ENCODE data around the gene APOBEC2. TPM values are rescaled to one million over a fixed set of nuclear protein-coding genes. Genes with fewer than 3 reads are reported as not detected.

The APOBEC2 gene
- total RNA-seq, 1 experiment from 2014 or later, result not detected

DNA sequence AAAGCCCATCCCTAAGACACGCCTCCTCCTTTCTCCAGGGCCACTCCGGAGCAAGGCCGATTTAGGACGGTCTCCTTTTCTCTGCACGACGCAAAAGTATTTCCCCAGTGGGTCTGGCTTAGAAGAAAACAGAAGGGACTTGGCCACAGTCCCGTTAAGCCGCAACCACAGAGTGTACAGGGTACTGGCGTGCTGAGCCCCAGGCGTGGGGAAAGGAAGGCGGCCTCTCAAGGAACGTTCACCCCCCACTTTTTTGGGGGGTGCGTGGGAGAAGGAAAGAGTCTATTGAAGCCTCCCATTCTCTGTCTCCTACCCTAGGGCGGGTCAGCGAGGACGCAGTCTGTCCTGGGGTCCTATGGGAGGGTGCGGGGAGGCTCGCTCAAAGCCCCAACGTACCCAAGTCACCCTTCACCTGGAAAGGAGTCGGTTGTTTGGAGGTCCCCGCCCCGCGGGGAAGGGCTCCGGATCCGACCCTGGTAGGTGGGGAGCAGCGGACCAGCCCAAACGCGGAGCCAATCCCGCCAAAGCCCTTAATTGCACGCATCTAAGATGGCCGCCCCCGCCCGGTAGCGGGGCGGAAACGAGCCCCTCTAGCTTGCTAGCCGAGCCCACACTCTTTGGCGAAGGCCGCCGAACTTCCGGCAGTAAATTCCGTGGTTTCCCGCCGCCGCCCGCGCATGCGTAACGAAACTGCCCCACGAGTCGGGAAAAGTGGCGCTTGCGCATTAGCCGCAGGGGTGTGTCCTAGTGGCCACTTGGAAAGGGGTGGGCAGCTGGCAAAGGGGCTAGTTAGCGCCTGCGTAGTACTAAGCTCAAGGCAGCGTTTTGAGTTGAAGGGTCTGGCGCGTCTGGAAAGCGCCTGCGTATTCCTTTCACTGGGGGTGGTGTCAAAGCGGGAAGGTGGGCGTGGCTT is 19.2 kb downstream of the APOBEC2 start, which contains the start of gene OARD1:
Gene OARD1 (minus strand): TSS at position 434 of the 913 bp plus-strand sequence. CDS start 722 bp downstream, outside the sequence.
- H3K9me3 Mint-ChIP-seq (ENCODE audit: low read depth, unreplicated experiment), result no peaks in the 10 kb centered on the region
- peaks cover 40% of the 10 kb centered on the region for H3K4me1 Mint-ChIP-seq (ENCODE audit: low read depth, unreplicated experiment)
- BruUV-seq (replicated peaks), result no TSS peak
- peaks cover 51% of the 10 kb centered on the region for H3K36me3 Mint-ChIP-seq (ENCODE audit: insufficient read depth, unreplicated experiment)
- H3K27ac Mint-ChIP-seq (ENCODE audit: unreplicated experiment), result peak within 1 kb of the TSS; percentile 95
- intact Hi-C loops (cut with micrococcal nuclease; ENCODE audit: unreplicated experiment), result loop anchor here (1.0 kb wide), 1 partner anchor 33 kb away; the partner anchor contains the start of gene UNC5CL
- H3K4me3 Mint-ChIP-seq (ENCODE audit: low read depth, unreplicated experiment), result peak within 1 kb of the TSS; percentile 83
- TF ChIP-seq, protein P1, sequence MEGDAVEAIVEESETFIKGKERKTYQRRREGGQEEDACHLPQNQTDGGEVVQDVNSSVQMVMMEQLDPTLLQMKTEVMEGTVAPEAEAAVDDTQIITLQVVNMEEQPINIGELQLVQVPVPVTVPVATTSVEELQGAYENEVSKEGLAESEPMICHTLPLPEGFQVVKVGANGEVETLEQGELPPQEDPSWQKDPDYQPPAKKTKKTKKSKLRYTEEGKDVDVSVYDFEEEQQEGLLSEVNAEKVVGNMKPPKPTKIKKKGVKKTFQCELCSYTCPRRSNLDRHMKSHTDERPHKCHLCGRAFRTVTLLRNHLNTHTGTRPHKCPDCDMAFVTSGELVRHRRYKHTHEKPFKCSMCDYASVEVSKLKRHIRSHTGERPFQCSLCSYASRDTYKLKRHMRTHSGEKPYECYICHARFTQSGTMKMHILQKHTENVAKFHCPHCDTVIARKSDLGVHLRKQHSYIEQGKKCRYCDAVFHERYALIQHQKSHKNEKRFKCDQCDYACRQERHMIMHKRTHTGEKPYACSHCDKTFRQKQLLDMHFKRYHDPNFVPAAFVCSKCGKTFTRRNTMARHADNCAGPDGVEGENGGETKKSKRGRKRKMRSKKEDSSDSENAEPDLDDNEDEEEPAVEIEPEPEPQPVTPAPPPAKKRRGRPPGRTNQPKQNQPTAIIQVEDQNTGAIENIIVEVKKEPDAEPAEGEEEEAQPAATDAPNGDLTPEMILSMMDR (IDR thresholded peaks at IDR 0.05; ENCODE audit: unreplicated experiment), result no peak
- DNase-seq, result peak; percentile 99
- CTCF ChIA-PET, result interaction anchor here (0.5 to 1.7 kb wide), 3 partner anchors 32 to 73 kb away, joined by 3 to 15 read pairs (median 13); partner anchors contain the start of gene UNC5CL
- H3K27me3 Mint-ChIP-seq (ENCODE audit: unreplicated experiment), result no peaks in the 10 kb centered on the region

DNA sequence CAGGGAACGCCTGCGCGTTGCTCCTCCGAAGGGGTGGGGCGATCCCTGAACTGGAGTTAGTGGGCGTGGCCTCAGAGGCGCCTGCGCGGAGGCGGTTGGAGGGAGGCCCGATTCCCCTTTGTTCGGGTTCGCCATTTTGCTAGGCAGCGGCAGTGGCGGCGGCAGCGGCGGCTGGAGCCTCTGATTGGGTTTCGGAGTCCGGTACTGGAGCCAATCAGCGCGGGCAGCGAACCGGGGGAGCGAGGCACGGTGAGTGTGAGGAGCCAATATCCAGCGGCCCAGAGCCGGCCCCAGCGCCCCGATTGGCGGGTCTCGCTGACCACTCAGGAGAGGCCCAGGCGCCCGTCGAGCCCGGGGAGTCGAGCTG is 19.8 kb downstream of the APOBEC2 start, which contains the start of gene NFYA:
Gene NFYA (plus strand): TSS at position 139 of the 367 bp plus-strand sequence. CDS start 6,116 bp downstream, outside the sequence.
- CTCF ChIA-PET, result interaction anchor here (1.0 to 1.7 kb wide), 2 partner anchors 33 to 36 kb away, joined by 3 to 13 read pairs; partner anchors contain the start of gene UNC5CL
- Mint-ChIP-seq H3K4me3 (ENCODE audit: low read depth, unreplicated experiment) (peak within 1 kb of the TSS; percentile 83), H3K36me3 (ENCODE audit: insufficient read depth, unreplicated experiment) (peaks cover 50% of the 10 kb centered on the region), H3K27ac (ENCODE audit: unreplicated experiment) (peak within 1 kb of the TSS; percentile 96), H3K27me3 (ENCODE audit: unreplicated experiment) (no peaks in the 10 kb centered on the region), H3K4me1 (ENCODE audit: low read depth, unreplicated experiment) (peaks cover 38% of the 10 kb centered on the region), H3K9me3 (ENCODE audit: low read depth, unreplicated experiment) (no peaks in the 10 kb centered on the region)
- BruUV-seq (replicated peaks), result no TSS peak
- peak; percentile 100 for DNase-seq
- intact Hi-C loops (cut with micrococcal nuclease; ENCODE audit: unreplicated experiment), result no loop called here
- TF ChIP-seq, protein P1 (IDR thresholded peaks at IDR 0.05; ENCODE audit: unreplicated experiment), result no peak

DNA sequence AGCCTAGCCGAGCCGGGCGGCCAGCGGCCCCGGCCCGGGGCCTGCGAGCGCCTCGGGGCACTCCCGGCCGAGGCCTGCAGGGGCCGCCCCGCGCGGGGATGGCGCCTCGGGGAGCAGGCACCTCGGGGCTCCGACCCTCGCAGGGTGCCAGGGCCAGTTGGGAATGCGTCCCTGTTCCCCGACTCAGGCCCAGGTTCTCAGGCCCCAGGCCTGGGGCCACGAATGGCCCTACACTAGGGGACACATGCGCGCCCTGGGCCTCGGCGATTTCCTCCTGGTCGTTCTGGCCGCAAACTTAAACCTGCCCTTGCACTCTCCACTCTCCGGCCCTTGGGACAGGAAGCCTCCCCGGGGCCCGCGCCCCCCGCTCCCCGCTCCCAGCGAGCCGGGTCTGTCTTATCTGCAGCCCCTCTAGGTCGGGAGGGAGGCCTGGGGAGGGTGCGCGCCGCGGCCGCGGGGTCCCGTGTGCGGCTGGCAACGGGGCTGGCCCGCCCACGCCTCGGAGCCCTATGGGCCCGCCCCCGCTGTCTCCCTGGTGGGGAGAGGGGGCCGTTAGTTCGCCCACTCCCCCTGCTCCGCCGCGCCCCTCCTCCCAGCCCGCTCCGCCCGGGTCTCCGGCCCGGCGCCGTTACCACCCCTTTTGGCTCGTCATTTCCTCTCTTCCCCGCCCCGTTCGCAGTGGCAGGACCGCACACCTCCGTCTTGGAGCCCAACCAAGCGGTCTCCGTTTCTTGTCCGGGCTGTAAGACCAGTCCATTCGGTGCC is 20.4 kb downstream of the APOBEC2 start:
- CTCF ChIA-PET, result interaction anchor here (1.0 to 1.7 kb wide), 2 partner anchors 34 to 36 kb away, joined by 3 to 13 read pairs; partner anchors contain the start of gene UNC5CL
- TF ChIP-seq, protein P1 (IDR thresholded peaks at IDR 0.05; ENCODE audit: unreplicated experiment), result peak; percentile 56
- peak overlapping the region; percentile 96 for H3K27ac Mint-ChIP-seq (ENCODE audit: unreplicated experiment)
- peaks cover 38% of the 10 kb centered on the region for H3K4me1 Mint-ChIP-seq (ENCODE audit: low read depth, unreplicated experiment)
- peak; percentile 94 for DNase-seq
- peak overlapping the region; percentile 83 for H3K4me3 Mint-ChIP-seq (ENCODE audit: low read depth, unreplicated experiment)
- H3K9me3 Mint-ChIP-seq (ENCODE audit: low read depth, unreplicated experiment), result no peaks in the 10 kb centered on the region
- BruUV-seq (replicated peaks), result no TSS peak
- no peaks in the 10 kb centered on the region for H3K27me3 Mint-ChIP-seq (ENCODE audit: unreplicated experiment)
- H3K36me3 Mint-ChIP-seq (ENCODE audit: insufficient read depth, unreplicated experiment), result peaks cover 46% of the 10 kb centered on the region
- intact Hi-C loops (cut with micrococcal nuclease; ENCODE audit: unreplicated experiment), result no loop called here

Data from Calu3 (cell line).